ENCODE measurements around the gene GATA5.

GRCh38 chr20:62516338-62516737 is 40.5 kb upstream of the GATA5 start:
- TF ChIP-seq, protein P1, sequence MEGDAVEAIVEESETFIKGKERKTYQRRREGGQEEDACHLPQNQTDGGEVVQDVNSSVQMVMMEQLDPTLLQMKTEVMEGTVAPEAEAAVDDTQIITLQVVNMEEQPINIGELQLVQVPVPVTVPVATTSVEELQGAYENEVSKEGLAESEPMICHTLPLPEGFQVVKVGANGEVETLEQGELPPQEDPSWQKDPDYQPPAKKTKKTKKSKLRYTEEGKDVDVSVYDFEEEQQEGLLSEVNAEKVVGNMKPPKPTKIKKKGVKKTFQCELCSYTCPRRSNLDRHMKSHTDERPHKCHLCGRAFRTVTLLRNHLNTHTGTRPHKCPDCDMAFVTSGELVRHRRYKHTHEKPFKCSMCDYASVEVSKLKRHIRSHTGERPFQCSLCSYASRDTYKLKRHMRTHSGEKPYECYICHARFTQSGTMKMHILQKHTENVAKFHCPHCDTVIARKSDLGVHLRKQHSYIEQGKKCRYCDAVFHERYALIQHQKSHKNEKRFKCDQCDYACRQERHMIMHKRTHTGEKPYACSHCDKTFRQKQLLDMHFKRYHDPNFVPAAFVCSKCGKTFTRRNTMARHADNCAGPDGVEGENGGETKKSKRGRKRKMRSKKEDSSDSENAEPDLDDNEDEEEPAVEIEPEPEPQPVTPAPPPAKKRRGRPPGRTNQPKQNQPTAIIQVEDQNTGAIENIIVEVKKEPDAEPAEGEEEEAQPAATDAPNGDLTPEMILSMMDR (IDR thresholded peaks at IDR 0.05) = no peak
- TF ChIP-seq POLR2A (IDR thresholded peaks at IDR 0.05) (no peak), POLR2AphosphoS5 (IDR thresholded peaks at IDR 0.05) (no peak), EP300 (IDR thresholded peaks at IDR 0.05) (no peak)

Data from suprapubic skin (tissue), 4 donors.